Activated T-helper 2 cell treated with anti-CD3 and anti-CD28 coated beads, Interferon-gamma antibody, Interleukin-2, Interleukin-4, amounts not matched to agents 10 μg/mL and 5 μg/mL and 100 μg/mL, durations not matched to agents 14 hours and 24 hours and 36 hours (primary cell): ENCODE measurements around the gene STX4. TPM values are rescaled to one million over a fixed set of nuclear protein-coding genes. Genes with fewer than 3 reads are reported as not detected.

Source experiments
- DNase-seq: peaks from one replicate; pipeline ENCODE4 v3.0.0; 2021; ENCODE audit warnings: low spot score
- H3K27ac Mint-ChIP-seq: one replicate; pipeline ENCODE4 v1.8.0; 2021; ENCODE audit warnings: mixed read lengths
- H3K27me3 Mint-ChIP-seq: one replicate; pipeline ENCODE4 v1.8.0; 2021; ENCODE audit warnings: low read depth, mixed read lengths
- H3K36me3 Mint-ChIP-seq: one replicate; pipeline ENCODE4 v1.8.0; 2021; ENCODE audit warnings: low read depth, mixed read lengths
- H3K4me1 Mint-ChIP-seq: one replicate; pipeline ENCODE4 v1.8.0; 2021; ENCODE audit warnings: low read depth, mixed read lengths
- H3K4me3 Mint-ChIP-seq: one replicate; pipeline ENCODE4 v1.8.0; 2021; ENCODE audit warnings: low read depth, mild to moderate bottlenecking, moderate library complexity, mixed read lengths
- H3K9me3 Mint-ChIP-seq: one replicate; pipeline ENCODE4 v1.8.0; 2021; ENCODE audit warnings: mixed read lengths
- intact Hi-C: fragments of 100-400 bp; cut with micrococcal nuclease; formaldehyde crosslinking; loops from one replicate; pipeline ENCODE4 v1.15.1; 2023
- total RNA-seq: library from RNA; stranded (reverse); gene quantifications from 2 replicates; pipeline ENCODE4 v1.2.3, GENCODE V29; 2022

STX4 gene
- total RNA-seq, 1 donor from 2014 or later: 51.8 TPM

GRCh38 chr16:31088459-31089183 is 55.3 kb downstream of the STX4 start, which contains the start of gene PRSS53:
Gene PRSS53 (minus strand): TSS chr16:31088943. CDS start chr16:31088809, 134 bp downstream.
- DNase-seq: no peak
- Mint-ChIP-seq H3K27me3 (no peaks in the 10 kb centered on the region), H3K9me3 (no peaks in the 10 kb centered on the region), H3K4me3 (no peak within 1 kb of the TSS), H3K36me3 (peaks cover 24% of the 10 kb centered on the region), H3K4me1 (peaks cover 9% of the 10 kb centered on the region), H3K27ac (no peak within 1 kb of the TSS)
- intact Hi-C loops: no loop called here

- Mint-ChIP-seq H3K4me3 (no peak overlapping the region), H3K27me3 (no peaks in the 10 kb centered on the region), H3K27ac (no peak overlapping the region), H3K36me3 (peaks cover 27% of the 10 kb centered on the region), H3K4me1 (peaks cover 15% of the 10 kb centered on the region), H3K9me3 (no peaks in the 10 kb centered on the region)
- intact Hi-C loops: no loop called here
- no peak for DNase-seq
Measured at GRCh38 chr16:31089199-31089598, 55.8 kb downstream of the STX4 start.

Other genes with a start within 250 kb of the STX4 start
- gene ZNF629, start 246.4 kb upstream of the STX4 start, total RNA-seq: 0.78 and 0.82 TPM in 2 replicates
- 26.8 and 27.1 TPM in 2 replicates for gene BCL7C, start 139.5 kb upstream of the STX4 start, total RNA-seq
- 0.21 and 0.30 TPM in 2 replicates for gene CTF1, start 136.9 kb upstream of the STX4 start, total RNA-seq
- gene FBXL19, start 110.0 kb upstream of the STX4 start, total RNA-seq: 34.4 and 34.6 TPM in 2 replicates
- gene ORAI3, start 84.5 kb upstream of the STX4 start, total RNA-seq: 14.2 and 17.4 TPM in 2 replicates
- gene SETD1A, start 75.8 kb upstream of the STX4 start, total RNA-seq: 28.9 TPM in 2 replicates
- 2.9 and 3.3 TPM in 2 replicates for gene HSD3B7, start 48.4 kb upstream of the STX4 start, total RNA-seq
- 0.57 and 0.97 TPM in 2 replicates for gene STX1B, start 22.9 kb upstream of the STX4 start, total RNA-seq
- gene ZNF668, start 40.7 kb downstream of the STX4 start, total RNA-seq: 12.7 and 13.2 TPM in 2 replicates
- 24.4 and 24.5 TPM in 2 replicates for gene ZNF646, start 40.9 kb downstream of the STX4 start, total RNA-seq
- gene PRSS53, start 55.4 kb downstream of the STX4 start, total RNA-seq: 4.8 and 5.1 TPM in 2 replicates
- 54.5 and 60.0 TPM in 2 replicates for gene VKORC1, start 61.2 kb downstream of the STX4 start, total RNA-seq
- gene BCKDK, start 74.8 kb downstream of the STX4 start, total RNA-seq: 47.5 and 50.0 TPM in 2 replicates
- 60.5 and 61.2 TPM in 2 replicates for gene KAT8, start 84.1 kb downstream of the STX4 start, total RNA-seq
- not detected in 2 replicates for gene PRSS8, start 102.2 kb downstream of the STX4 start, total RNA-seq
- gene PRSS36, start 116.5 kb downstream of the STX4 start, total RNA-seq: 0.07 and 0.14 TPM in 2 replicates
- gene FUS, start 146.6 kb downstream of the STX4 start, total RNA-seq: 874 and 904 TPM in 2 replicates
- 15.1 and 15.3 TPM in 2 replicates for gene PYCARD, start 169.2 kb downstream of the STX4 start, total RNA-seq
- gene TRIM72, start 180.6 kb downstream of the STX4 start, total RNA-seq: 0.11 TPM in 1 of 2 replicates, not detected in the other
- gene PYDC1, start 183.6 kb downstream of the STX4 start, total RNA-seq: not detected in 2 replicates
- 7.0 and 8.4 TPM in 2 replicates for gene ITGAM, start 226.4 kb downstream of the STX4 start, total RNA-seq